Measurements from ENCODE around the gene XAGE5.
"Not testable (repeated sequence)": the region's sequence is repeated elsewhere in the genome, so short reads cannot be mapped to it uniquely, and the experiment has no call there.

XAGE5 gene

GRCh38 chrX:52852110-52852860 is 41.2 kb downstream of the XAGE5 start:
- Histone ChIP-seq H3K9me3 (ENCODE audit: control insufficient read depth in 1 of 2, low read length in 2 of 2) (no peaks in the 10 kb centered on the region), H3K36me3 (ENCODE audit: control insufficient read depth in 1 of 2, insufficient read depth in 2 of 2, low read length in 2 of 2) (no peaks in the 10 kb centered on the region), H3K27me3 (ENCODE audit: low read depth, low read length) (no peaks in the 10 kb centered on the region), H3K27ac (ENCODE audit: low read length) (no peak overlapping the region), H3K4me1 (ENCODE audit: control insufficient read depth in 1 of 2, insufficient read depth in 2 of 2, low read length in 2 of 2) (no peaks in the 10 kb centered on the region), H3K4me3 (ENCODE audit: low read depth in 1 of 2, low read length in 2 of 2) (no peak overlapping the region)

GRCh38 chrX:52856991-52857525 is 46.0 kb downstream of the XAGE5 start:
- not testable (repeated sequence) for H3K36me3 ChIP-seq (ENCODE audit: control insufficient read depth in 1 of 2, insufficient read depth in 2 of 2, low read length in 2 of 2); H3K4me3 ChIP-seq (ENCODE audit: low read depth in 1 of 2, low read length in 2 of 2); H3K4me1 ChIP-seq (ENCODE audit: control insufficient read depth in 1 of 2, insufficient read depth in 2 of 2, low read length in 2 of 2); H3K27ac ChIP-seq (ENCODE audit: low read length); H3K27me3 ChIP-seq (ENCODE audit: low read depth, low read length); H3K9me3 ChIP-seq (ENCODE audit: control insufficient read depth in 1 of 2, low read length in 2 of 2)

- Histone ChIP-seq H3K27me3 (ENCODE audit: low read depth, low read length) (no peaks in the 10 kb centered on the region), H3K4me3 (ENCODE audit: low read depth in 1 of 2, low read length in 2 of 2) (no peak overlapping the region), H3K9me3 (ENCODE audit: control insufficient read depth in 1 of 2, low read length in 2 of 2) (no peaks in the 10 kb centered on the region), H3K36me3 (ENCODE audit: control insufficient read depth in 1 of 2, insufficient read depth in 2 of 2, low read length in 2 of 2) (no peaks in the 10 kb centered on the region), H3K4me1 (ENCODE audit: control insufficient read depth in 1 of 2, insufficient read depth in 2 of 2, low read length in 2 of 2) (no peaks in the 10 kb centered on the region), H3K27ac (ENCODE audit: low read length) (no peak overlapping the region)
These were observed 54.4 kb downstream of the XAGE5 start for GRCh38 chrX:52865343-52865998.

Data from muscle layer of duodenum (tissue), 2 donors.